HG03064 (cell line): ENCODE results near the gene STK4.

Experiments
- ATAC-seq: cut with Tn5 transposase; IDR thresholded peaks from one replicate; pipeline ENCODE4 v1.9.1; 2021; ENCODE audit warnings: low read depth; ENCODE audit not compliant: unreplicated experiment

STK4 gene

GRCh38 chr20:44952731-44953130, 13.6 kb upstream of the STK4 start:
- no peak for ATAC-seq

GRCh38 chr20:44954211-44954610, 12.1 kb upstream of the STK4 start:
- ATAC-seq = no peak

GRCh38 chr20:44955270-44955669, 11.0 kb upstream of the STK4 start:
- ATAC-seq = no peak

GRCh38 chr20:44956410-44956809, 9.9 kb upstream of the STK4 start:
- ATAC-seq = no peak

- ATAC-seq = no peak
Measured at GRCh38 chr20:44958276-44958675, 8.0 kb upstream of the STK4 start.

GRCh38 chr20:44959082-44959637, 7.2 kb upstream of the STK4 start:
- ATAC-seq = no peak

- ATAC-seq = no peak
Measured at GRCh38 chr20:44959638-44960102, 6.6 kb upstream of the STK4 start.

GRCh38 chr20:44960103-44960852, 6.0 kb upstream of the STK4 start, which contains the start of gene TOMM34:
TOMM34 (minus strand) TSS chr20:44960397; CDS start chr20:44960333, 64 bp downstream.
- ATAC-seq = peak; percentile 75

- no peak for ATAC-seq
Measured at GRCh38 chr20:44961011-44961869, 5.1 kb upstream of the STK4 start.

GRCh38 chr20:44961870-44962267, 4.4 kb upstream of the STK4 start:
- no peak for ATAC-seq

GRCh38 chr20:44962483-44962882, 3.8 kb upstream of the STK4 start:
- no peak for ATAC-seq

GRCh38 chr20:44963325-44964215, 2.7 kb upstream of the STK4 start:
- ATAC-seq = no peak

GRCh38 chr20:44965651-44966029, 672 bp upstream of the STK4 start:
- ATAC-seq = no peak

GRCh38 chr20:44967207-44967807, 995 bp downstream of the STK4 start:
- no peak for ATAC-seq

GRCh38 chr20:44969300-44969894, 3.1 kb downstream of the STK4 start:
- ATAC-seq = no peak

GRCh38 chr20:44970243-44970757, 4.0 kb downstream of the STK4 start:
- no peak for ATAC-seq

GRCh38 chr20:44973053-44973452, 6.7 kb downstream of the STK4 start:
- no peak for ATAC-seq

GRCh38 chr20:44976698-44977097, 10.4 kb downstream of the STK4 start:
- no peak for ATAC-seq

GRCh38 chr20:44979090-44979621, 12.8 kb downstream of the STK4 start:
- peak; percentile 70 for ATAC-seq
